ENCODE results near the gene PDE4DIP. TPM values are rescaled to one million over a fixed set of nuclear protein-coding genes. Genes with fewer than 3 reads are reported as not detected.
"Not testable (repeated sequence)": the region's sequence is repeated elsewhere in the genome, so short reads cannot be mapped to it uniquely, and the experiment has no call there.

Gene PDE4DIP
- total RNA-seq, 2 experiments from 2014 or later = 18.4 to 19.9 TPM

DNA sequence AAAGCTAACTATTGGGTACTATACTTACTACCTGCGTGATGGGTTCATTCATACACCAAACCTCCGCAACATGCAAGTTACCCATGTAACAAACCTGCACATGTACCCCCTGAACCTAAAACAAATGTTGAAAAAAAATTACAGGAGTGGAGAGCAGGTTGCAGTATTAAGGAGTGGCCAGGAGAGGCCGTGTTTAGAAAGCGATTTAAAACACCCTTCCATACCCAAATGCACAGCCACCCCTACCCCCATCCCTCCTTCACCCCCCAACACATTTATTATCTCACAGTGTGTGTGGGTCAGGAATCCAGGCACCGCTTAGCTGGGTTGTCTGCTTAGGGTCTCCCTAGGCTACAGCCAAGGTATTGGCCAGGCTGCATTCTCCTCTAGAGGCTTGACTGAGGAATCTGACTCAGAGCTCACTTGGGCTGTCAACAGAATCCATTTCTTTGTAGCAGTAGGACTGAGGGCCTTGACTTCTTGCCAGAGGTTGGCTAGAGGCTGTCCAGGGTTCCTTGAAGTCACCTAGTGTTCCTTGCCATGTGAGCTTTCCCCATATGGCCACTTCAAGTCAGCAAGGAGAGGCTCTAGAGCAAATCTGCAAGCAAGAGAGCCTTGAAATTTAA lies 67.2 kb downstream of the PDE4DIP start:
- H3K4me1 Mint-ChIP-seq (ENCODE audit: low read depth) = not testable (repeated sequence)

DNA sequence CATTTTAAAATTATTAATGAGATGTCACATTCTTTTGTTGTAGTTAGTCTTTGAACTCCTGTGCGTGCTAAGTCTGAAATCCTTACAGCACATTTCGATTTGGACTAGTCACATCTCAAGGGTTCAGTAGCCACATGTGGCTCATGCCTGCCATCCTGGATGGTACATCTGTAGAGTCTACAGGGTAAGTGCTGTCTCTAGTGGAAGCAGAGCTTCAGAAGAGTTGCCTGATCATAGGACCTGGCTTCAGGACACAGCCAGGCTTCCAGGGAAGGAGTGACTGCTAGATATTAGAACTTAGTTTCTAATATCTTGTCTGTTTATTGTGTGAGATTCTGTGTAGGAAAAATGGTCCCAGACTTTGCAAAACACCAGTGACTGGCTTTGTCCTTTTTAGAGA lies 72.0 kb downstream of the PDE4DIP start:
- H3K4me3 Mint-ChIP-seq; H3K27ac Mint-ChIP-seq; H3K9me3 Mint-ChIP-seq; H3K4me1 Mint-ChIP-seq (ENCODE audit: low read depth); H3K36me3 Mint-ChIP-seq (ENCODE audit: low read depth); H3K27me3 Mint-ChIP-seq (ENCODE audit: low read depth); intact Hi-C loops (cut with micrococcal nuclease); CTCF ChIA-PET; DNase-seq: not testable (repeated sequence)

More for the DNA sequence above, 67.2 kb downstream of the PDE4DIP start:
- H3K27ac Mint-ChIP-seq; H3K9me3 Mint-ChIP-seq; intact Hi-C loops (cut with micrococcal nuclease); CTCF ChIA-PET; DNase-seq; H3K36me3 Mint-ChIP-seq (ENCODE audit: low read depth); H3K27me3 Mint-ChIP-seq (ENCODE audit: low read depth); H3K4me3 Mint-ChIP-seq: not testable (repeated sequence)

DNA sequence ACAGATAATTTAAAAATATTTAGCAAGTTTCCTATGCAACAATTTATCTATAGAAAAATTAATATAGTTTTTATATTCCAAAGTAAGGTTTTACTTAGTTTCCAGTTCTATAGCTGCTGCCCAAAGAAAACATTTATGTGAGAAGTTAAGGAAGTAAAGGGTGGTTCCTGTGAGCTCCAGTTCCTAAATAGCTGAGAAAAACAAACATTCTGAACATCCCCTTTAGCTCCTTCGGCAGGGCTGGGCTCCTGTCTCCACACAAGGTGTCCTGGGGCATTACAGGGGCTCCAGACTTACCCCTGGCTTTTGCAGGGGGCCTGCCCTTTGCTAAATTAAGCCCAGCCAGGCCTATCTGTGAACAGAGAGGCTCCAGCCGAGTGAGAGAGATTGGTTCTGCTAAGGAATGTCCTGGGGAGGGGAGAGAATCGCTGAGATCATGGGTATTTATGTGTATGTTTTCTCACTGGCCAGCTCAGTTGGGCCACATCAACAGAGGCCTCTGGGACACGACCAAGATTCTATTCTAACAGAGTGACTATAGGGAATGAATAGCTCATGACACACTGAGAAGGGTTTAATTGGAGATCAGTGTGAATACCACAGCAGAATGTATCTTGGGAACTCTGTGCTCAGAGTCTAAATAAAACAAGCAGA lies 72.6 kb downstream of the PDE4DIP start:
- intact Hi-C loops (cut with micrococcal nuclease); H3K27me3 Mint-ChIP-seq (ENCODE audit: low read depth); H3K9me3 Mint-ChIP-seq; DNase-seq; H3K4me3 Mint-ChIP-seq; H3K27ac Mint-ChIP-seq; H3K36me3 Mint-ChIP-seq (ENCODE audit: low read depth); H3K4me1 Mint-ChIP-seq (ENCODE audit: low read depth); CTCF ChIA-PET: not testable (repeated sequence)

DNA sequence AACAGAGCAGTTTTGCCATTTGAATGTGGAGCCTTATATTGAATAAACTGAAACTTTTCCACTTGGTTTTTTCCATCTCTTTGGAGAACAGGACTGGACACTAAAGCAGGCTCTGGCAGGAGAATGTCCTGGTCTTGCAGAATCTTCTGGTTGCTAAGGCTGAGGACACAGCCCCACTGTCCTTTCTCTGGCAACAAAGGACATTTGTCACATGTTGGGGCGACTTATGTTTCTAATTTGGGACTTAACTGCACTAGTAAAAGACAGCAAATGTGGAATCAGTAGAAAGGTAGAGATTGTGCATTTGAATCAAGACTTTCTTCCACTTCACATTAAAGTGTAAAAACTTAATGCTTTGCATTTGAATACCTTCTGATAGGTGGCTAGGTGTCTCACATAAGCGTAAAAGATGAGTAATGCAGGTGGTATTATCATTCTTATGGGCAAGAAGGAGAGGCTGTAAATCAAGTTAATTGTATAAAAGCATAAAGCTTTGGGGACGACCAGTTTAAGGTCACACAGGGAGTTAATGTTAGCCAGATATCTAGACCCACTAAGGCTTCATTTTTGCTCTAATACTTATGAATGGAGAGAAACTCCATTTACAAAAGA lies 74.7 kb downstream of the PDE4DIP start:
- H3K27ac Mint-ChIP-seq; CTCF ChIA-PET; H3K27me3 Mint-ChIP-seq (ENCODE audit: low read depth); H3K36me3 Mint-ChIP-seq (ENCODE audit: low read depth); H3K4me1 Mint-ChIP-seq (ENCODE audit: low read depth); H3K9me3 Mint-ChIP-seq; DNase-seq; H3K4me3 Mint-ChIP-seq; intact Hi-C loops (cut with micrococcal nuclease): not testable (repeated sequence)

DNA sequence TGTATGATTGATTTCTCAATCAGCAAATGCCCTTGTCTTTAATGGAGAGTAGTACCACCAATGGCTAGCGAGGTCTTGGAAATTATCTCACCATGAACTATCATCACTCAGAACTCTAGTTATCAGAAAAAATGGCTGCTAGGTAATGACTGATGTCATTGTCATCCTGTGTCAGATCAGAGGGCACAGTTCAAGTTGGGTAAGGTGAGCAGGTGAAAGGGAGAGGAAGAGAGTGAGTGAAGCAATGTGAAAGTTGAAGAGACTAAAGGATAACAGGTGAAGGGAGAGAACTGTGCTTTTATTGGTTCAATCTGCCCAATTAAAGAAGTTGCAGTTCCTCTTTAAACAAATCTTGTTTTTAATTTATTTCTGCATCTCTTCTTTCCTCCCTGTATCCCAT lies 76.8 kb downstream of the PDE4DIP start:
- H3K27me3 Mint-ChIP-seq (ENCODE audit: low read depth); H3K4me1 Mint-ChIP-seq (ENCODE audit: low read depth); intact Hi-C loops (cut with micrococcal nuclease); DNase-seq; H3K9me3 Mint-ChIP-seq; H3K4me3 Mint-ChIP-seq; H3K27ac Mint-ChIP-seq; H3K36me3 Mint-ChIP-seq (ENCODE audit: low read depth); CTCF ChIA-PET: not testable (repeated sequence)

- H3K9me3 Mint-ChIP-seq; H3K27ac Mint-ChIP-seq; H3K4me1 Mint-ChIP-seq (ENCODE audit: low read depth); H3K36me3 Mint-ChIP-seq (ENCODE audit: low read depth); CTCF ChIA-PET; intact Hi-C loops (cut with micrococcal nuclease); DNase-seq; H3K4me3 Mint-ChIP-seq; H3K27me3 Mint-ChIP-seq (ENCODE audit: low read depth): not testable (repeated sequence)
Observed at GRCh38 chr1:148923798-148924197, 79.6 kb downstream of the PDE4DIP start.

DNA sequence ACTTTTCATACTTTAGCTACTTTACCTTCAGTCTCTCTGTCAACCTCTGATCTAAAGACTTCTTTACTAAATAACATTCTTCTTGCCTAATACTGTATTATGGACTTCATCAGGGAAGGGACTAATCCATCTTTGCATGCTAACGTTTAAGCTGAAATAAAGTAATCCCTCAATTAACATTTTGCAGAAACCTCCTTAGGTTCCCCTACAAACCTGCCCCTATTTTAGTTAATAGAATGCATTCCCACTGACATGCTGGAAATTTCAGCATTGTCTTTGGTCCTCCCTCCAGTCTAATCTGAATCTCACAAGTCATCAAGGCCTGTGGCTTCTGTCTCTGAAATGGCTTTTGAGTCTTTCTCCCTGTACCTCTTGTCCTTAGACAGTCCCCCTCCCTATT lies 83.4 kb downstream of the PDE4DIP start:
- H3K27ac Mint-ChIP-seq; H3K4me1 Mint-ChIP-seq (ENCODE audit: low read depth); DNase-seq; H3K9me3 Mint-ChIP-seq; H3K27me3 Mint-ChIP-seq (ENCODE audit: low read depth); CTCF ChIA-PET; H3K4me3 Mint-ChIP-seq; H3K36me3 Mint-ChIP-seq (ENCODE audit: low read depth); intact Hi-C loops (cut with micrococcal nuclease): not testable (repeated sequence)

DNA sequence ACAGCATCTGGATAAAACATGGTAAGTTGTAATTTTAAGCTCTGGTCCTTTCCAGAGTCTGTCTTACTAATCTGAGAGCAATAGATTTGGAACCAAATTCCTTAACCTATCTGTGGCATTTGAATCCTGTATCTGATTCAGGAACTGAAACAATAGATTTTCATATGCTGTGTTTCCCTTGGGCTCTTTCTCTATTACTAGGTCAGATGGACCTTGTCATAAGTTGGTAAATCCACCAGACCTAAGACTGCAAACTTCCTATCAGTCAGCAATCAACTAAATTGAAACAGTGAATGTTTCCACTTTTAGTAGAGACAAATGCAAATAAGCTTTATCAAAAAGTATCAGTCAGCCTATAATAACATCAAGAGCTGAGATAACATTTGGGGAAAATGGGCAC lies 85.0 kb downstream of the PDE4DIP start:
- H3K4me1 Mint-ChIP-seq (ENCODE audit: low read depth); CTCF ChIA-PET; H3K4me3 Mint-ChIP-seq; intact Hi-C loops (cut with micrococcal nuclease); H3K9me3 Mint-ChIP-seq; H3K27ac Mint-ChIP-seq; H3K27me3 Mint-ChIP-seq (ENCODE audit: low read depth); DNase-seq; H3K36me3 Mint-ChIP-seq (ENCODE audit: low read depth): not testable (repeated sequence)

DNA sequence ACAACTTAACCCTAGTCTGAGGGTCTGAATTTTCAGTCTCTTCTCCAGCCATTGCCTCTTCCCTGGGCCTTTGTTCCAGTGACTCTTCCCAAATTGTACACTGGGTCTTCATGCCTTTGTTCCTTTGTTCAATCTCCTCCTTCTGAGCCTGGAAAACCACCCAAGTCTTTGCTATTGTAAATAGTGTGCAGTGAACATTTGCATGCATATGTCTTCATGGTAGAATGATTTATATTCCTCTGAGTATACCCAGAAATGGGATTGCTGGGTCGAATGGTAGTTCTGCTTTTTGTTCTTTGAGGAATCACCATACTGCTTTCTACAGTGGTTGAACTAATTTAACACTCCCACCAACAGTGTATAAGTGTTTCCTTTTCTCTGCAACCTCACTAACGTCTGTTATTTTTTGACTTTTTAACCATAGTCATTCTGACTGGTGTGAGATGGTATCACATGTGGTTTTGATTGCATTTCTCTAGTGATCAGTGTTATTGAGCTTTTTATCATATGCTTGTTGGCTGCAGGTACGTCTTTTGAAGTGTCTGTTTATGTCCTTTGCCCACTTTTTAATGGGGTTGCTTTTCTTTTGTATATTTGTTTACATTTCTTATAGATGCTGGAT lies 91.3 kb downstream of the PDE4DIP start:
- CTCF ChIA-PET; H3K36me3 Mint-ChIP-seq (ENCODE audit: low read depth); intact Hi-C loops (cut with micrococcal nuclease); H3K9me3 Mint-ChIP-seq; H3K27me3 Mint-ChIP-seq (ENCODE audit: low read depth); H3K4me1 Mint-ChIP-seq (ENCODE audit: low read depth); H3K4me3 Mint-ChIP-seq; H3K27ac Mint-ChIP-seq; DNase-seq: not testable (repeated sequence)

DNA sequence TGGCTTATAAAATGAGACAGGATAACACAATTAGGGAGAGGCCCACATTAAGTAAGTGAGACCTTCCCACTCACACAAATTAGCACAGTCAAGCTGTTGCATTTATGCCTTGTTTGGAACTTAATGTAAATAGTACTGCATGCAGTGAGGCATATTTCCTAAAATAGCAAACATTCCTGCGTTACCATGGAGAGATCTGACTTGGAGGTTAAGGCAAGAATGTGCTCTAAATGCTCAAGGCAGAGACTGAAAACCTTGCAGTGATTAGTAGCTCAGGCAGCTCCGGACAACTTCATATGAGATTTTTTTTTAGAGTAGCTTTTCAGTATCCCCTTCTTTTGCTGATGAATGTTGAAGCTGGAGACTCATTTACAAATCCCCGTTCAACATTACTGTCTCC lies 98.7 kb downstream of the PDE4DIP start:
- H3K9me3 Mint-ChIP-seq; H3K36me3 Mint-ChIP-seq (ENCODE audit: low read depth); H3K4me1 Mint-ChIP-seq (ENCODE audit: low read depth); H3K27ac Mint-ChIP-seq; H3K27me3 Mint-ChIP-seq (ENCODE audit: low read depth); DNase-seq; H3K4me3 Mint-ChIP-seq; intact Hi-C loops (cut with micrococcal nuclease); CTCF ChIA-PET: not testable (repeated sequence)

DNA sequence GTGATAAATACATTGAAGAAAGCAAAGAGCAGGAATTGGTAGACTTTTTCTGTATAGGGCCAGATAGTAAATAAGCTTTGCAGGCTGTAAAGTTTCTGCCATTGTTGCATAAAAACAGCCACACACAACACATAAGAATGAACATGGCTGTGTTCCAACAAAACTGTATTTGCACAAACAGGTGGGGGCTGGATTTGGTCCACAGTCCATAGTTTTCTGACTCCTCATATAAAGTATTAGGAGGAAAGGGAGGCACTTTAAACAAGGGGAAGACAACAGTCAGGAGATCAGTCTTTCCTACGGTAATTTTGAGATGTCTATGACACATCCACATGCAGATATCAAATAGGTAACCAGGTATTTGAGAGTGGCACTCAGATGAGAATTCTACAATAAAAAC lies 100.9 kb downstream of the PDE4DIP start:
- H3K36me3 Mint-ChIP-seq (ENCODE audit: low read depth); DNase-seq; H3K4me3 Mint-ChIP-seq; H3K27ac Mint-ChIP-seq; CTCF ChIA-PET; H3K27me3 Mint-ChIP-seq (ENCODE audit: low read depth); intact Hi-C loops (cut with micrococcal nuclease); H3K4me1 Mint-ChIP-seq (ENCODE audit: low read depth); H3K9me3 Mint-ChIP-seq: not testable (repeated sequence)

DNA sequence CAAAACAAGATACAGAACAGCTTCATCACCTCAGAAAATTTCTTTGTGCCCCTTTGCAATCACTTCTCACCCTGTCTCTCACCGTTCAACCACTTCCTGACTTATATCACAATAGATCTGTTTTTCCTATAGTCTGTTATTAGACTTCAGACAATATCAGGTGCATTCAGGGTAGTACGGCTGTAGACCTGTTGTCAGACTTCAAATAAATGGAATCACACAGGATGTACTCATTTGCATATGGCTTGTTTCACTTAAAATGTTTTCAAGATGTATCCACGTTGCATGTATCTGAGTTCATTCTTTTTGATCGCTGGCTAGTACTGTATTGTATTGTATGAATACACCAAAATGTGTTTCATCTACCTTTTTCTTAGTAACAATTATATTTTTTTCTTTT lies 104.5 kb downstream of the PDE4DIP start:
- not testable (repeated sequence) for H3K4me3 Mint-ChIP-seq

More for the DNA sequence above, 104.5 kb downstream of the PDE4DIP start:
- H3K27me3 Mint-ChIP-seq (ENCODE audit: low read depth); H3K9me3 Mint-ChIP-seq; H3K4me1 Mint-ChIP-seq (ENCODE audit: low read depth); CTCF ChIA-PET; DNase-seq; H3K27ac Mint-ChIP-seq; H3K36me3 Mint-ChIP-seq (ENCODE audit: low read depth); intact Hi-C loops (cut with micrococcal nuclease): not testable (repeated sequence)

Measured in activated naive CD4-positive, alpha-beta T cell treated with anti-CD3 and anti-CD28 coated beads for 36 hours (primary cell).